GM18499 (cell line): ENCODE data around the gene EPB41L1.

Source experiments
- ATAC-seq: cut with Tn5 transposase; IDR thresholded peaks from one replicate; pipeline ENCODE4 v1.9.1; 2021; ENCODE audit warnings: moderate number of reproducible peaks; ENCODE audit not compliant: insufficient read depth, unreplicated experiment

EPB41L1 gene

GRCh38 chr20:36183155-36183944 is 28.8 kb downstream of the EPB41L1 start:
- no peak for ATAC-seq

- ATAC-seq: no peak
Observed at GRCh38 chr20:36184816-36185776, 30.6 kb downstream of the EPB41L1 start.

DNA sequence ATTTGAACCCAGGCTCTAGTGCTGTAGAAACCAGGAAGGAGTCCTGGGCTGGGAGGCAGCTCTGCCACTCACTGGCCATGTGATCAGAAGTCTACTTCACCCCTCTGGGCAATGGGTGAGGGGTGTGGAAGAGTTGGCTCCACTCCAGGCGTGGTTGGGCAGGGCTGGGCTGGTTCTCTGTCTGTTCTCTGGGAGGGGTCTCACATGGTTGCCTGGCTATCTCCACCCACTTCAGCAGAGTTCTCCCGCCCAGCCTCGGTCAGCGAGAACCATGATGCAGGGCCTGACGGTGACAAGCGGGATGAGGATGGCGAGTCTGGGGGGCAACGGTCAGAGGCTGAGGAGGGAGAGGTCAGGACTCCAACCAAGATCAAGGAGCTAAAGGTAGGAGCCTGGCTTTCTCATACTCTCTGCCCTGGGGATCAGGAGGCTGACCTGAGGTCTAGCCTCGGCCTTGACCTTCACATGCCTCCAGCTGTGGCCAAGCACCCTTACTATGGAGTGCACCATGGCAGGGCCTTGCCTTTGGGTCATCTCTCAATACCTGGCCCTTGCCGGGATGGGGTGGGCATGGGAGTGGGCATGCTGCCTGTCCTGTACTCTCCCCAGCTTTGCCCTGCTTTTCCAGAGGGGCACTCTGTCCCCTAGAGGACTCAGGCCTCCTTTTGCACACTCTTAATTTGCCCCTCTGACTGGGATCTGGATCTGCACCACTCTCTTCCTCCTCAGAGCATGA is 39.6 kb downstream of the EPB41L1 start:
- no peak for ATAC-seq

- no peak for ATAC-seq
Observed at GRCh38 chr20:36196676-36197075, 42.1 kb downstream of the EPB41L1 start.

DNA sequence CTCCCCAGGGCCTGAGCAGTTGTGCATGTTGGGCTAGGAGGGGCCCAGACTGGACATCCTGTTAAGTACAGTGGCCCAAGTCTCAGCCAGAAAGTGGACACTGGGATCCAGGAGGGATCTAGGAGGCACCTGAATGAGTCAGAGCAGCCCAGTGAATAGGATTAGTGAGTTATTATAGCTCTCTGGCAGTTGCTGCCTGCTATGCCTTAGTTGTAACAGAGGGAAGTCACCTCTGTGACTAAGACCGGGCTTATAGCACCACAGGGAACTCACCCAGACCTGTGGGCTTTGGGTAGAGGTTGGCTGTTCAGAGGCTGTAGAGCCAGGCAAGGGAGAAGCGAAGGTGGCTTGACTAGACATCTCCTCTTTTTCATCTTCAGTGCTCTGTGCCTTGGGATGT is 42.7 kb downstream of the EPB41L1 start:
- no peak for ATAC-seq

DNA sequence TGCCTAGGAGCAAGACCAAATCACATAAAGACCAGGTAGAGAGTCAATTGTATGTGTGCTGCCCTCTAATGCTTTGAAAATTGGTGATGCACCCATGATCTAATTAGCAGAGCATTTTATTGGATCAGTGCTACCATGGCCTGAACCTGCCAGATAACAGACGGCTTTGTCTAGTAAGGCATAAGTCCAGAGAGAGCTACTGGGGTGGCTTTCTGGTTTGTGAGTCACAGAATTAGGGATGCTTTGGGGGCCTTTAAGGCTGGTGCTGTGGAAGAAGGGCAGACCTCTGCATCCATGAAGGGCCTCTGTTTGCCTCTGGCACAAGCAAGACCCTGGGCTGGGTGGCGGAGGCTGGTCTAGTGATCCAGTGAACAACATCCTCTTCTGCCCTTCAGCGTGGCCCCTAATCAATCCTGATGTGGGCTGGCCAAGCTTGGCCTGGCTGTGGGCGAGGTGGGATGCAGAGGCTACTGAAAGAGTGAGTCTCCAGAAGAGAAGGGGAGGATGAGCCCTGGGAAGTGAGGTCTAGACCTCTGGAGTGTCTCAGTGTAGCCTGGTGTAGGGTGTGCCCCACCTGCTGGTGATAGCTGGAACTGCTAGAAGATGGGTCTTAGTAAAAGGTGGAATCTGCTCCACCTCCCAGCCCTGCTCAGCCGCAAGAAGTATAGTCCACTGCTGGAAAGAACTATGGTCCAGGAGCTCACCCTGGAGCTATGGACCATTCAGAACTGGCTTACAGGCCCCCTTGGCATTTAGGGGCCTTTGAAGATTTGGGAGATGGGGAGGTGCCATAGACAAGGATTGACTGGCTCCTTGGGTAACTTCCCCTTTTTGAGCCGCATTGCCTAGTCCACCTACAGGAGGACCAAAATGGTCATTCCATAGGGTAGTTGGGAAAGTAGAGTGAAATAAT is 45.1 kb downstream of the EPB41L1 start:
- ATAC-seq: no peak

DNA sequence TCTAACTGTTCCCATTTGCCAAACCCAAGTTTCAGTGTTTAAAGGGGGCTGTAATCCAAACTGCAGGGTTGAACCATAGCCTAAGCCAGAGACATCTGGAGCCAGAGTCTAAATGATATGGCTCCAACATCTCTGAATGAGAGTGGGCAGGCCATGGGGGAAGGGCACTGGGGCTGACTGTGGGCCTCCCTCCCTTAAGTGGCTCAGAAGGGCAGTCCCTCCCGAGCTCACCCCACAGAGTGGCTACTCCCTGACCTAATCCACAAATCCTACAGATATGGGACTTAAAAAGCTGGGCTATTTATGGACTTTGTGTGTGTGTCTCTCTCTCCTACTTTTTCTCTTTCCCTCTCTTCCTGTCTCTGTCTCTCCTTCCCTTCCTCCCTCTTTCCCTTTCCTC is 45.9 kb downstream of the EPB41L1 start:
- no peak for ATAC-seq

- no peak for ATAC-seq
Observed at GRCh38 chr20:36201198-36201597, 46.7 kb downstream of the EPB41L1 start.

DNA sequence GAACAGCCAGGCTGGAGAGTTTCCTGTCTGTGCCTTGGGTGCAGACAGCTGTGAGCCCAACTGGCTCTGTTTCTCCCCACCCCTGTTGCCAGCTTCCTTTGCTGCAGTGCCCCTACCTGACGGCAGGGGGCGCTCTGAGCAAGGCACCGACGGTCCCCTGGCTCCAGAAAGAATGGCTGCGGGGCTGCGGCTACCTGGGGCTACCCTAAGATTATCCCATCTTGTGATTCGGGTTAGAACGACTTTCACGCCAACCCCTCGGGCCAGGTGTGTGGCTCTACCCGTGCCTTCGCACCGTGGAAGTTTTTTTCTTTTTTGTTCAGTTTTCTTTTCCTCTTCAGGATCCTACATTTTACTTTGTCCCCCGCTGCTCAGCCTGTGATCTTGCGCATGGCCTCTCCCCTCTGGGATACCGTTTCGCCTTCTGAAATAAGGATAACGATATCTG is 48.4 kb downstream of the EPB41L1 start:
- no peak for ATAC-seq

DNA sequence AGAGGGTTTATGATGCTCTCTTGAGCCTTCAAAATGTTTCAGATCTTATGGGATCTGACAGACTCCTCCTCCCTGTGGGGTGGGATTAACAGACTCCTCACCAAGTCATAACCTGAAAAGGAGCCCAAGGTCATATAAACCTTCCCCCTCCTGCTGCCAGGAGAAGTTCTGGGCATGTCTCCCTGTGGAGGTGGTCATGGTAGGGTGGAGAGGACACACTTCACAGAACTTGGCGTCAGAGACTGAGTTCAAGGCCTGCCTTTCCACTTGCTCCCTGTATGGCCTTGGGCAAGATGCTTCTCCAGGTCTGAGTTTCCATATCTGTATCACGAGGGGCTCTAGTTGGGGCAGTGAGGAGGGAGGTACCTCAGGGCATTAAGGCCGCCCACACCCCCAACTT is 49.3 kb downstream of the EPB41L1 start:
- no peak for ATAC-seq

GRCh38 chr20:36205026-36205425 is 50.5 kb downstream of the EPB41L1 start:
- no peak for ATAC-seq

DNA sequence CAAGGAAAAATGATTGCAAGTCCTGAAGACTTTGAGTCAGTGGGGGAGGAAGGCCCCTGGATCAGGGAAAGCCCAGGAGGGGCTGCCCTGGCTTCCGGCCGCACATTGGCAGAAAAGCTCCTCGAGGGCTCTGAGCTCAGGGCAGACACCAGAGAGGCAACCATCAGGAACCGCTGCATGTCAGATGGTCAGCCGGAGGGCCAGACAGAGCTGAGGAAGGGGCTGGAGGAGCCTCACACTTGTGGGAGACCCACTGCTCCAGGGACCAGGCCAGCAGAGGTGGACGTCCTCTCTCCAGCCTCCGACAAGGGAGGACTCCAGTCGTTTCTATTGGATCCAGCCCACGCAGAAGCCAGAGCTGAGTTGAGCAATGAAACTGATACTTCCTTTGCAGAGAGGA is 51.5 kb downstream of the EPB41L1 start:
- no peak for ATAC-seq

DNA sequence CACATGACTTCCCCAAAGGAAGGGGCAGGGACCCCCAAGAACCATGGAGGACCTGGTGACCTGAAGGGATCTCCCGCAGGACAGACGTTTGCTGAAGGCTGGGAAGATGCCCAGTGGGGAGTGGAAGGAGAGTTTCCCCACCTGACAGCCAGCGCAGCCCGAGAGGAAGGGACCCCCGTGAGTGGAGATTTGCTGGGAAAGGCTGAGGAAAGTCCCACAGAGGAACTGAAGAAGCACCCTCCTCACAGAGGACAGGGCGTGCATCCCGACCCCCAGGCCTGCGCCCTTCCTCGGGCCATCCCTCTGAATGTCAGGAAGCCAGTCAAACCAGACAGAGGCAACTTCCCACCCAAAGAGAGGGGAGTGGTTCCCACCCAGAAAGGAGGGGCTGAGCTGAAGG is 52.1 kb downstream of the EPB41L1 start:
- no peak for ATAC-seq

DNA sequence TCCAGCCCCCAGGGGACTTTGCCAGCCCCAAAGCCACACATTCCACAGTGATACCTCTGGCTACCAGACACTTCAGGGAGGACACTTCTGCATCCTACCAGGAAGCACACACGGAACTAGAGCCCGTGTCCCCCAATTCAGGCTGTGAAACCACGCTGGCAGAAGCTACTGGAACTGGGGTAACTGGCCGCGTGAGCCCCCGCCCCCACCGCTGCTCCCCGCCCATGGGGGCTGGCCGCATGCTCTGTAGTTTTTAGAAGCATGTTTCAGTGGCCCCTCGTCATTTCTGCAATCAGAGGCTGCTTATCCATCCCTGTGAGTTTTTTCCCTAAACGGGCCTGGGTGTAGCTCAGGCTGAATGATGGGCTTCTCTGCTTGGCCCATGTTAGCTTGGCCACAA is 53.1 kb downstream of the EPB41L1 start:
- ATAC-seq: no peak

- no peak for ATAC-seq
Observed at GRCh38 chr20:36208257-36208656, 53.7 kb downstream of the EPB41L1 start.

DNA sequence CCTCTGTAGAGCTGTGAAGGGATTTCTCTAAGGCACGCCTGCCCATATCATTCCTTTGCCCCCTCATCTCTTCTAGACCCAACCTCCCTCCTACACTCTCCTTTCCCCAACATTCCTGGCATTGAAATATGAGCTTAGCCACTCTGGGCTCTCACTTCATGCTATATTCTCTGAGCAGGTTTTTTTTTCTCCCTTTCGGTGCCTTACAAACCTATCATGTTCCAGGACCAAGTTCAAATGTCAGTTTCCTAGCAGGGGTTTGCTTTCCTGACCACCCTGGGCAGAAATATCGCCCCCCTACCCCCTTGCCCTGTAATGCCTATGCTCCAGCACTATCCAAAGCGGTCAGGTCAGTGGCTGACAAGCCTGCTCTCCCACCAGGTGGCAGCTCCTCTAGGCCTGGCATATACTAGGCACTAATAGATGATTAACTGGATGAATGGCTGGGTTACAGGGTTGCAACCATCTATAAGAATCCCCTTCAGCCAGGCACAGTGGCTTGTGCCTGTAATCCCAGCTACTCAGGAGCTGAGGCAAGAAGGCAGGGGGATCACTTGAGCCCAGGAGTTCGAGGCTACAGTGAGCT is 56.0 kb downstream of the EPB41L1 start:
- ATAC-seq: no peak

DNA sequence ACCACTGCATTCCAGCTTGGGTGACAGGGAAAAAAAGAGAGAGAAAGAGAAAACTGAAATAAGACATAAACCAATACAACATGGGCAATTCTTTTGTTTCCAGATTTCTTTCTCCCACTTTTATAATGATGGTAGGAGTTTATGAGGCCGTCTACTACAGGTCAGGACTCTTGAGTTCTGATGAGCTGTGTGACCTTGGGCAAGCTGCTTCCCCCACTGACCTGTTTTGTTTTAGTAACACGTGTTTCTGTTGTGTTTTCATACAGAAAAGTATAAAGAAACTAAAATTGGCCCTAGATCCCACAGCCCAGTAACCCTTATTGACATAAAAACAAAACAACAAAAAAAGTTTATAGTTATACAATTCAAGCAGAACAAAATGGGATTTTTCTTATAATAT is 58.8 kb downstream of the EPB41L1 start:
- no peak for ATAC-seq

GRCh38 chr20:36214684-36215256 is 60.2 kb downstream of the EPB41L1 start:
- no peak for ATAC-seq

DNA sequence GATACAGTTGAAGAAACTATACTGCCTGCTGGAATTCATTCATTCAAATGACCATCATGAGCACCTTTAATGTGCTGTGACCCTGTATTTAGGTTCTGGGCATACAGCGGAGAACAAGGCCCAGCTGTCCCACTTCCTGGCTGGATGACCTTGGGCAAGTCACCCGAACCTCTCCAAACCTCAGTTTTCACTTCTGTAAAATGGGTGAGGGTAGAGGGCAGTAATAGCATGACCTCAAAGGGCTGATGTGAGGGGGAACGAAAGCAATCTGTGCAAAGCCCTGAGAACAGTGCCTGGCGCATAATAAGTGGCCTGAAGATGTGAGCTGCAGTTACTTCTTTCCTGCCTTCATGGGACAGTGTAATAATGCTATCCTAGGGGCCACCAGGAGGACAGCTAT is 61.2 kb downstream of the EPB41L1 start:
- no peak for ATAC-seq
